OCI-LY7 (cell line): Measurements from ENCODE around the gene ARL16.

Experiments
- CTCF ChIP-seq: fragments of 200-600 bp; sonication (generic); conservative IDR thresholded peaks from 2 replicates; pipeline ENCODE4 v1.5.1; 2014; ENCODE audit warnings: mild to moderate bottlenecking, antibody characterized with exemption, low read length, moderate library complexity, mixed read lengths
- EZH2phosphoT487 ChIP-seq: fragments of 200-600 bp; sonication (generic); IDR thresholded peaks from 2 replicates; pipeline ENCODE4 v1.6.1; 2018; ENCODE audit warnings: low read depth, borderline replicate concordance, mild to moderate bottlenecking, mixed run types, antibody characterized with exemption, low read length, moderate library complexity, mixed read lengths

GRCh38 chr17:81702934-81703746, 19.5 kb upstream of the ARL16 start, which contains the start of gene MRPL12:
- TF ChIP-seq CTCF: no peak
- no peak for TF ChIP-seq EZH2phosphoT487
